MM.1S (cell line): ENCODE measurements around the gene CYSRT1.
"Not testable (repeated sequence)": the region's sequence is repeated elsewhere in the genome, so short reads cannot be mapped to it uniquely, and the experiment has no call there.

Experiments
- DNase-seq: peaks from one replicate; pipeline ENCODE4 v3.0.0-alpha.2; 2015
- H2AFZ ChIP-seq: fragments of 300-600 bp; sonication (generic); 2 replicates; pipeline ENCODE4 v1.6.0; 2016; ENCODE audit warnings: antibody characterized with exemption, low read length
- H3F3A ChIP-seq: fragments of 300-600 bp; sonication (generic); 2 replicates; pipeline ENCODE4 v1.6.1; 2016; ENCODE audit warnings: mild to moderate bottlenecking, antibody characterized with exemption, low read length, moderate library complexity, mixed read lengths; ENCODE audit not compliant: insufficient read depth
- H3K27ac ChIP-seq: fragments of 300-600 bp; sonication (generic); 2 replicates; pipeline ENCODE4 v1.5.1; 2016; ENCODE audit warnings: mild to moderate bottlenecking, low read length
- H3K27me3 ChIP-seq: fragments of 300-600 bp; sonication (generic); replicated peaks from 2 replicates; pipeline ENCODE4 v1.6.0; 2016; ENCODE audit warnings: low read length; ENCODE audit not compliant: insufficient read depth
- H3K36me3 ChIP-seq: fragments of 300-600 bp; sonication (generic); replicated peaks from 2 replicates; pipeline ENCODE4 v1.6.1; 2016; ENCODE audit warnings: mild to moderate bottlenecking, low read length, mixed read lengths; ENCODE audit not compliant: insufficient read depth
- H3K4me1 ChIP-seq: fragments of 300-600 bp; sonication (generic); 2 replicates; pipeline ENCODE4 v1.6.1; 2016; ENCODE audit warnings: low read length, mixed read lengths
- H3K4me2 ChIP-seq: fragments of 300-600 bp; sonication (generic); 2 replicates; pipeline ENCODE4 v1.6.0; 2016; ENCODE audit warnings: low read depth, low read length
- H3K4me3 ChIP-seq: fragments of 300-600 bp; sonication (generic); 2 replicates; pipeline ENCODE4 v1.5.1; 2016; ENCODE audit warnings: low read length, mixed read lengths
- H3K79me2 ChIP-seq: fragments of 300-600 bp; sonication (generic); 2 replicates; pipeline ENCODE4 v1.6.1; 2016; ENCODE audit warnings: mixed run types, low read length, mixed read lengths
- H3K9ac ChIP-seq: fragments of 300-600 bp; sonication (generic); 2 replicates; pipeline ENCODE4 v1.6.1; 2016; ENCODE audit warnings: low read length, mixed read lengths
- H3K9me2 ChIP-seq: fragments of 300-600 bp; sonication (generic); replicated peaks from 2 replicates; pipeline ENCODE4 v1.6.1; 2016; ENCODE audit warnings: mild to moderate bottlenecking, low read length, mixed read lengths; ENCODE audit not compliant: insufficient read depth
- H3K9me3 ChIP-seq: fragments of 300-600 bp; sonication (generic); replicated peaks from 2 replicates; pipeline ENCODE4 v1.6.1; 2016; ENCODE audit warnings: mild to moderate bottlenecking, low read length, mixed read lengths; ENCODE audit not compliant: insufficient read depth
- H4K20me1 ChIP-seq: fragments of 300-600 bp; sonication (generic); 2 replicates; pipeline ENCODE4 v1.6.1; 2016; ENCODE audit warnings: mild to moderate bottlenecking, low read length, moderate library complexity, mixed read lengths; ENCODE audit not compliant: insufficient read depth
- EZH2 ChIP-seq: fragments of 300-600 bp; sonication (generic); optimal IDR thresholded peaks from 2 replicates; pipeline ENCODE3; 2017; ENCODE audit warnings: low read depth, mild to moderate bottlenecking, antibody characterized with exemption, low read length, mixed read lengths
- EZH2phosphoT487 ChIP-seq: fragments of 300-600 bp; sonication (generic); IDR thresholded peaks from 2 replicates; pipeline ENCODE4 v1.6.1; 2018; ENCODE audit warnings: antibody characterized with exemption, low read length
- TF ChIP-seq, protein P1 (sequence below): fragments of 300-600 bp; sonication (generic); IDR thresholded peaks from 2 replicates; pipeline ENCODE4 v1.5.1; 2016; ENCODE audit warnings: antibody characterized with exemption, low read length, mixed read lengths

Gene CYSRT1

GRCh38 chr9:137237759-137238726 is 13.1 kb downstream of the CYSRT1 start:
- Histone ChIP-seq H3K9ac (no peak overlapping the region), H3K79me2 (peaks cover 29% of the 10 kb centered on the region), H3K4me2 (no peak overlapping the region), H3K36me3 (no peaks in the 10 kb centered on the region; the same call in 1 of the 2 replicates), H3K4me3 (no peak overlapping the region), H3K9me2 (no peaks in the 10 kb centered on the region), H3K27ac (no peak overlapping the region), H3K9me3 (no peaks in the 10 kb centered on the region), H3F3A (peaks cover 17% of the 10 kb centered on the region; the same call in 1 of the 2 replicates), H3K4me1 (peaks cover 19% of the 10 kb centered on the region; the same call in 1 of the 2 replicates), H4K20me1 (peaks cover 12% of the 10 kb centered on the region), H3K27me3 (peaks cover 27% of the 10 kb centered on the region), H2AFZ (no peak overlapping the region)
- DNase-seq: no peak
- TF ChIP-seq EZH2phosphoT487: no peak
- TF ChIP-seq, protein P1, sequence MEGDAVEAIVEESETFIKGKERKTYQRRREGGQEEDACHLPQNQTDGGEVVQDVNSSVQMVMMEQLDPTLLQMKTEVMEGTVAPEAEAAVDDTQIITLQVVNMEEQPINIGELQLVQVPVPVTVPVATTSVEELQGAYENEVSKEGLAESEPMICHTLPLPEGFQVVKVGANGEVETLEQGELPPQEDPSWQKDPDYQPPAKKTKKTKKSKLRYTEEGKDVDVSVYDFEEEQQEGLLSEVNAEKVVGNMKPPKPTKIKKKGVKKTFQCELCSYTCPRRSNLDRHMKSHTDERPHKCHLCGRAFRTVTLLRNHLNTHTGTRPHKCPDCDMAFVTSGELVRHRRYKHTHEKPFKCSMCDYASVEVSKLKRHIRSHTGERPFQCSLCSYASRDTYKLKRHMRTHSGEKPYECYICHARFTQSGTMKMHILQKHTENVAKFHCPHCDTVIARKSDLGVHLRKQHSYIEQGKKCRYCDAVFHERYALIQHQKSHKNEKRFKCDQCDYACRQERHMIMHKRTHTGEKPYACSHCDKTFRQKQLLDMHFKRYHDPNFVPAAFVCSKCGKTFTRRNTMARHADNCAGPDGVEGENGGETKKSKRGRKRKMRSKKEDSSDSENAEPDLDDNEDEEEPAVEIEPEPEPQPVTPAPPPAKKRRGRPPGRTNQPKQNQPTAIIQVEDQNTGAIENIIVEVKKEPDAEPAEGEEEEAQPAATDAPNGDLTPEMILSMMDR: no peak
- TF ChIP-seq EZH2: no peak

DNA sequence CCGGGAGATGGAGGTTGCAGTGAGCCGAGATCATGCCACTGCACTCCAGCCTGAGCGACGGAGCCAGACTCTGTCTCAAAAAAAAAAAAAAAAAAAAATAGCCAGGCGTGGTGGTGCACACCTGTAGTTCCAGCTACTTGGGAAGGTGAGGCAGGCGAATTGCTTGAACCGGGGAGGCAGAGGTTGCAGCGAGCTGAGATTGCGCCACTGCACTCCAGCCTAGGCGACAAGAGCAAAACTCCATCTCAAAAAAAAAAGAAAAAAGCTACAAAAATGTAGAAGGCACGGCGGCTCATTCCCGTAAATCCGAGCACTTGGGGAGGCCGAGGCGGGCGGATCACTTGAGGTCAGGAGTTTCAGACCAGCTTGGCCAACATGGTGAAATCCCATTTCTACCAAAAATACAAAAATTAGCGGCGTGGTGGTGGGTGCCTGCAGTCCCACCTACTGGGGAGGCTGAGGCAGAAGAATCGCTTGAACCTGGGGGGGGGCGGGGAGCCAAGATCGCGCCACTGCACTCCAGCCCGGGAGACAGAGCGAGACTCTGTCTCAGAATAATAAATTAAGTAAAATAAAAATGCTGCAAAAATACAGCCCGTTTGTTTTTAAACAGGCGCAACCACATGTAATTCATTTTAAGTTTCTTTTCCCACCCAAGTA is 14.7 kb downstream of the CYSRT1 start:
- H3K9me2 ChIP-seq, H3K9me3 ChIP-seq, DNase-seq, H3K36me3 ChIP-seq: not testable (repeated sequence)
- Histone ChIP-seq H3K27me3 (peaks cover 15% of the 10 kb centered on the region), H2AFZ (peak overlapping the region; percentile 86), H3K79me2 (peaks cover 31% of the 10 kb centered on the region), H3F3A (peaks cover 28% of the 10 kb centered on the region; the same call in 1 of the 2 replicates), H3K4me3 (peak overlapping the region; percentile 93), H3K9ac (peak overlapping the region; percentile 83), H4K20me1 (peaks cover 16% of the 10 kb centered on the region), H3K27ac (peak overlapping the region; percentile 92; the same call in 1 of the 2 replicates), H3K4me1 (peaks cover 19% of the 10 kb centered on the region; the same call in 1 of the 2 replicates), H3K4me2 (peak overlapping the region; percentile 83)

DNA sequence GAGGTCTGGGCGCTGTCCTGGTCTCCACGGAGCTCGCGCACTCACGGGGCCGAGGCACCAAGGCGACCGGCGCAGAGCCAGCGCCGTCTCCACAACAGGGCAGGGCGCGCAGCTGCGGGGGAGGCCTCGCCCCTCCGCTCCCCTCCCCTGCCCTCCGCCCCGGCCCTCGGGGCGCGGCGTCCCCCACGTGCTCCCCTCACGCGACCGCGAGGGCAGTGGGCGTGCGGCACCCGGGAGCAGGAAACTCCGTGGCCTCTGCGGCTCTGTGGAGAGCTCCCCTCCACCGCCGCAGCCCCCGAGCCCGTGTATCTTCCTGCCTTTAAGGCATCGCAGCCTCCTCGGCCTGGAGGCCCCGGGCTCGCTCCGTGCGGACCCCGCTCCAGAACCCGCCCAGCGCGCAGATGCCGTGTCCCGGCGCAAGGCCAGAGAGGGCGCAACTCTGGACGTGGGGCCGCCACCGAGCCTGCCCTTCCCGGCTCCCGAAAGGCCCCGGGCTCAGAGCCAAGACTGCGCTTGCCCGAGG is 15.4 kb downstream of the CYSRT1 start:
- peaks cover 19% of the 10 kb centered on the region; the same call in 1 of the 2 replicates for H3K4me1 ChIP-seq
- H3K27me3 ChIP-seq: peaks cover 8% of the 10 kb centered on the region
- peak overlapping the region; percentile 92 for H3K27ac ChIP-seq
- H3K9ac ChIP-seq: peak overlapping the region; percentile 83
- peak overlapping the region; percentile 83 for H3K4me2 ChIP-seq
- peaks cover 28% of the 10 kb centered on the region; the same call in 1 of the 2 replicates for H3F3A ChIP-seq
- no peaks in the 10 kb centered on the region; the same call in 1 of the 2 replicates for H3K36me3 ChIP-seq
- DNase-seq: peak; percentile 70
- peak overlapping the region; percentile 93 for H3K4me3 ChIP-seq
- H4K20me1 ChIP-seq: peaks cover 16% of the 10 kb centered on the region
- TF ChIP-seq, protein P1: peak; percentile 29
- TF ChIP-seq EZH2 (no peak), EZH2phosphoT487 (no peak)
- no peaks in the 10 kb centered on the region for H3K9me2 ChIP-seq
- H3K9me3 ChIP-seq: no peaks in the 10 kb centered on the region
- peak overlapping the region; percentile 86 for H2AFZ ChIP-seq
- peaks cover 31% of the 10 kb centered on the region for H3K79me2 ChIP-seq
